GM21360 (cell line): ENCODE measurements around the gene REEP3.
"Not testable (repeated sequence)": the region's sequence is repeated elsewhere in the genome, so short reads cannot be mapped to it uniquely, and the experiment has no call there.

Source experiments
- ATAC-seq: cut with Tn5 transposase; IDR thresholded peaks from one replicate; pipeline ENCODE4 v1.9.1; 2021; ENCODE audit warnings: mild to moderate bottlenecking, moderate library complexity; ENCODE audit not compliant: unreplicated experiment

The REEP3 gene

GRCh38 chr10:63661347-63661746 lies 140.1 kb downstream of the REEP3 start:
- ATAC-seq: no peak

DNA sequence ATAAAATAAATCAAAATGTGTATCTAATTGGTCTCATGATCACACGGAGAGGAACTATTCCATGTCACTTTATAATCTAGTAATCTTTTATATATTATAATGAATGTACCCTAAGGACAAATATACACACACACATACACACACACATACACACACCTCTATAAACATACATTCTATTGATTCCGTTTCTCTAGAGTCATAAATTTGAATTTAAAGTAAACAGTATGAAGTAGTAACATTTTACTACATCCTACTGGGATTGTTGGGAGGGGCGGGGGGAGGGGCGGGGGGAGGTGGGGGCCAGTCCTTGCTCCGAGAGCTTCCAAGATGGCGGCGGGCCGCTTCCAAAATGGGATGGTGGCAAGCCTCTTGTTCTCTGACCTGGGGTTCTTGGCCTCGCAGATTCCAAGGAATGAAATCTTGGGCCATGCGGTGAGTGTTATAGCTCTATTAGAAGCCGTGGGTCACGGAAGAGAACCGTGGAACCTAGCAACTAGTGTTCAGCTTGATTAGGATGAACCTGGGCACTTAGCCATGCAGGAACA lies 143.2 kb downstream of the REEP3 start:
- ATAC-seq: no peak

- not testable (repeated sequence) for ATAC-seq
Measured at GRCh38 chr10:63665006-63665580, 143.9 kb downstream of the REEP3 start.

DNA sequence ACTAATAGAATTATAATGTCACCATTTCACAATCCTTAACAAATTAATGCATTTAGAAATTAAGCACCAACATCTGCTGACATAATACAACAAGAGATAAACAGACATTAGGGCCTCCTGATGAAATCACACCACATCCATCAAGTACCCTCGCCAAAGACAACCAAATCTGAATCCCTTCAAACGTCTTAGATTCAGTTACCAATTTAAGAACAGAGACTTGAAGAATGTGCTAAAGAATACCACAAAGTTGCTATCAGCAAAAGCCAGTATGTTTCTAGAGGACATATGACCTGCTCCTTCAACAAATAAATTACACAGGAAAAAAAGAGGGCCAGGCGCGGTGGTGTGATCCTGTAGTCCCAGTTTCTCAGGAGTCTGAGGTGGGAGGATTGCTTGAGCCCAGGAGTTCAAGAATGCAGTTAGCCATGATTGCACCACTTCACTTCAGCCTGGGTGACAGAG lies 144.5 kb downstream of the REEP3 start:
- ATAC-seq: no peak

DNA sequence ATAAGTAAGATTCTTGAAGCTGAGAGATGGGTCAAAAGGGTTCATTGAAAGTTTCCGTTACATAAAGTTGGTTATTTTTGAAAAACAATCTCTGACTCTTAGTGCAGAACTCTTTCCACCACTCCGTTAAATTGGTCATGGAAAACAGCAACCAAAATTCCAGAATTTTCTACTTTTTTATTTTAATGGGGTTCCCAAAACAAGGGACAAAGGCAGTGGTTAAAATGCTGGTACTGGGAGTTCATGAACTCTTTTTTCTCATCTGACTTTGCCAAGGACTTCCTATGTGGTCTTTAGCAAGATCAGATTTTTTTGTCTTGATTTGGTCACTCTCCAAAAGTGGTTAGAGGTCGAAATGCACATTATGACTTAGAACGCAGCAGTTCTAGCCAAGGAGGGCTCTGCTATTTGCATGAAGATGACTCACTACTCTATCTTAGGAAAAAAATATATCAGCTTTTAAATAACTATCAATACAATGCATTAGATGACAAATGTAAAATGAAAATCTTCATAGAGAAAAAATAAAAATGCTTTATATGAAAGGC lies 145.7 kb downstream of the REEP3 start:
- peak; percentile 80 for ATAC-seq

DNA sequence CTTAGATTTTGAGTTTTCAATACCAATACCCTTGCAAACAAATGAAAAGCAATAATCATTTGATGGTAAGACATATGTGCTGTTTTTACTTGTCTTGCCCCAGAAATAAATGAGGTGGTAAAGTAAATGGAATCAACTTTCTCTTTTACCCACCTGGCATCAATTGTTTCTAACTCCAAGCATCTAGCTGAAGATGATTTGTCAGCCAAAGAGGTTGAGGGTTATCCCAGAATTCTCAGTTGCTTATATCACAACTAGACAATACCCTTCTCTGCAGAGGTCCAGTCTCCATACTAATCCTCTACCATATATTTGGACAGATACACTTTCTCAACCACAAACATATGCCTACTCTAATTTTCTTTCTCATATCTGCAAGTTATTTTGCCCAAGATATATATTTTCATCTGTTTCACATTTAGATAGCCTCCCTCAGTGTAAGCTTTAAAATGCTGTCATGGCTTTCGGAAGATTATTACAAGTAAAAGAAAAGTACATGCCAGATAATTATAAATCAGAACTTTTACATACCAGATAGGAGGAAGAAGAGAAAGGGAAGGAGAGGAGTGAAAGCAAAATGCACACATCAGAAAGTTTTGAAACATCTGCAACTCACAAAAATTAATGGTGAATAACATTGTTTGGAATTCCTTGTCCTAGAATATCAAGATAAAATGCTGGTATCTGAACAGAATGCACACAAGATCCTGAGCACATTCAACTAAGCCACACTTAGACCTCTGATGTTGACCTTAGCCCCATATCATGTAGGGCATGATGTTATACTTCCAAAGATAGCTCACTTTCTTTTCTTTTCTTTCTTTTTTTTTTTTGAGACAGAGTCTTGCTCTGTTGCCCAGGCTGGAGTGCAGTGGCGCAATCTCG lies 146.6 kb downstream of the REEP3 start:
- ATAC-seq: no peak

- ATAC-seq: no peak
Measured at GRCh38 chr10:63670291-63670898, 149.2 kb downstream of the REEP3 start.

GRCh38 chr10:63671317-63671937 lies 150.2 kb downstream of the REEP3 start:
- ATAC-seq: no peak

- ATAC-seq: no peak
Measured at GRCh38 chr10:63672491-63672890, 151.3 kb downstream of the REEP3 start.

GRCh38 chr10:63673246-63673645 lies 152.0 kb downstream of the REEP3 start:
- no peak for ATAC-seq

DNA sequence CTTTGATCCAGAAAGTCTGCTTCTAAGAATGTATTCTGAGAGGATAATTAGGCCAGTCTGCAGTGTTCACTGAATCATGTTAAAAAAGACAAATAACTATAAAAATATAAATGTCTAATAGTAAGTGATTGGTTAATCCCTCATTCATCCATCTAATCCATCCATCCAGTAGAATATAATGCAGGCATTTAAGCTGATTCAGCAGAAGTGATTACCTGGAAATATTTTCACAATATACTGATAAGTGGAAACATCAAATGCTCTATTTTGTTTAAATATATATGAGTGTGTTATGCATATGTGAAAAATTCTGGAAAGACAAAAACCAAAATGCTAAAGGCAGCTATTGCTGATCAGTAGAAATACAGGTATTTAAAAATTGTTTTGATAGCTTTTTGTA lies 152.6 kb downstream of the REEP3 start:
- ATAC-seq: no peak
